Measurements from ENCODE around the gene TYW1B. TPM values are rescaled to one million over a fixed set of nuclear protein-coding genes. Genes with fewer than 3 reads are reported as not detected.
"Not testable (repeated sequence)": the region's sequence is repeated elsewhere in the genome, so short reads cannot be mapped to it uniquely, and the experiment has no call there.

TYW1B gene
- total RNA-seq, 4 donors from 2014 or later, result 2.0 to 5.1 (median 2.5) TPM

GRCh38 chr7:72793791-72794190 is 34.2 kb downstream of the TYW1B start:
- intact Hi-C loops (cut with DNase I), result no loop called here
- Histone ChIP-seq H3K36me3 (peaks cover 0 to 32% (median 4%) of the 10 kb centered on the region in 3 donors), H3K9me3 (peaks cover 0 to 7% (median 0%) of the 10 kb centered on the region in 3 donors), H3K4me3 (no peak overlapping the region), H3K27ac (no peak overlapping the region), H3K4me1 (no peaks in the 10 kb centered on the region), H3K27me3 (no peaks in the 10 kb centered on the region)
- TF ChIP-seq CTCF (IDR thresholded peaks at IDR 0.05) (no peak), POLR2A (IDR thresholded peaks at IDR 0.05) (no peak)
- no peak for DNase-seq
- 93 to 94% methylated on average over 3 to 4 of the region's 6 CpGs for WGBS, 2 donors

- intact Hi-C loops (cut with DNase I); DNase-seq; H3K4me1 ChIP-seq; H3K9me3 ChIP-seq; H3K27me3 ChIP-seq; H3K27ac ChIP-seq; H3K4me3 ChIP-seq: not testable (repeated sequence)
- H3K36me3 ChIP-seq, result peaks cover 0 to 20% (median 0%) of the 10 kb centered on the region in 3 donors
- 73% methylated on average over 3 of the region's 3 CpGs; no CpG with 5 or more reads in 1 of the 2 donors for WGBS, 2 donors
These were observed 37.3 kb downstream of the TYW1B start for GRCh38 chr7:72790698-72791060.

- WGBS, 2 donors, result 59 to 74% methylated on average over 2 to 4 of the region's 6 CpGs
- intact Hi-C loops (cut with DNase I); H3K4me1 ChIP-seq; DNase-seq; H3K27ac ChIP-seq; H3K9me3 ChIP-seq; H3K4me3 ChIP-seq; H3K27me3 ChIP-seq: not testable (repeated sequence)
- peaks cover 0 to 20% (median 0%) of the 10 kb centered on the region in 3 donors for H3K36me3 ChIP-seq
These were observed 37.8 kb downstream of the TYW1B start for GRCh38 chr7:72790048-72790697.

- H3K9me3 ChIP-seq, result no peaks in the 10 kb centered on the region
- DNase-seq, result no peak
- no peaks in the 10 kb centered on the region for H3K27me3 ChIP-seq
- intact Hi-C loops (cut with DNase I), result no loop called here
- H3K36me3 ChIP-seq, result no peaks in the 10 kb centered on the region
- 86 to 90% methylated on average over 6 to 8 of the region's 8 CpGs for WGBS, 2 donors
- H3K4me3 ChIP-seq, result no peak overlapping the region
- H3K27ac ChIP-seq, result no peak overlapping the region
- H3K4me1 ChIP-seq, result peaks cover 0 to 12% (median 4%) of the 10 kb centered on the region in 3 donors
- no peak for TF ChIP-seq POLR2A (IDR thresholded peaks at IDR 0.05)
- no peak for TF ChIP-seq CTCF (IDR thresholded peaks at IDR 0.05)
These were observed 42.6 kb downstream of the TYW1B start for GRCh38 chr7:72785166-72785955.

GRCh38 chr7:72783601-72784370 is 44.2 kb downstream of the TYW1B start:
- H3K27me3 ChIP-seq, DNase-seq: not testable (repeated sequence)
- H3K27ac ChIP-seq, result peak overlapping the region in 3 of 4 donors; percentile 43 to 68 (median 66)

GRCh38 chr7:72781631-72782030 is 46.4 kb downstream of the TYW1B start:
- no peak for TF ChIP-seq CTCF (IDR thresholded peaks at IDR 0.05)
- no peak for TF ChIP-seq POLR2A (IDR thresholded peaks at IDR 0.05)
- intact Hi-C loops (cut with DNase I), result no loop called here
- H3K36me3 ChIP-seq, result no peaks in the 10 kb centered on the region
- H3K4me3 ChIP-seq, result no peak overlapping the region
- no peak for DNase-seq
- H3K27ac ChIP-seq, result no peak overlapping the region
- peaks cover 0 to 12% (median 4%) of the 10 kb centered on the region in 3 donors for H3K4me1 ChIP-seq
- no peaks in the 10 kb centered on the region for H3K9me3 ChIP-seq
- WGBS, 2 donors, result 91 to 94% methylated on average over 6 of the region's 6 CpGs
- no peaks in the 10 kb centered on the region for H3K27me3 ChIP-seq

More at GRCh38 chr7:72783601-72784370, 44.2 kb downstream of the TYW1B start:
- H3K9me3 ChIP-seq; H3K36me3 ChIP-seq; intact Hi-C loops (cut with DNase I); H3K4me3 ChIP-seq: not testable (repeated sequence)
- peaks cover 0 to 12% (median 4%) of the 10 kb centered on the region in 3 donors for H3K4me1 ChIP-seq
- WGBS, 2 donors, result 32 to 35% methylated on average over 3 to 4 of the region's 4 CpGs

Measured in esophagus squamous epithelium (tissue), 5 donors.